ENCODE data around the gene CABCOCO1.

DNA sequence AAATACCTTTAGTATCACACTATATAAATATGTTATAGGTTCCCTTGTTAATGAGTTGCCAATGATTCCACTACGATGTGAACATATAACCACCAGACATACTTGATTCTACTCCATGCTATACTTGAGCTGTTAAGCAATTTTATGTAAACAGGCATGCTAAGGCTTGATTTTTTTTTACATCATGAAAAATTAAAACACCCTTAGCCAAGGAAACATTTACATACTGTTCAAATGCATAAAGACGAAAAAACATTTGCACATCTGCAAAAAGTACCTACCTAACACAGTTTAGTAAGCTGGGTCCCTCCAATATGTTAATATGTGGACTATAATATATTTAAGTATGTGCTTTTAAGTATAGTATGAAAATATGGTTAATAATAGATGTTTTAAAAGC lies 9.0 kb upstream of the CABCOCO1 start:
- TF ChIP-seq, protein P1, sequence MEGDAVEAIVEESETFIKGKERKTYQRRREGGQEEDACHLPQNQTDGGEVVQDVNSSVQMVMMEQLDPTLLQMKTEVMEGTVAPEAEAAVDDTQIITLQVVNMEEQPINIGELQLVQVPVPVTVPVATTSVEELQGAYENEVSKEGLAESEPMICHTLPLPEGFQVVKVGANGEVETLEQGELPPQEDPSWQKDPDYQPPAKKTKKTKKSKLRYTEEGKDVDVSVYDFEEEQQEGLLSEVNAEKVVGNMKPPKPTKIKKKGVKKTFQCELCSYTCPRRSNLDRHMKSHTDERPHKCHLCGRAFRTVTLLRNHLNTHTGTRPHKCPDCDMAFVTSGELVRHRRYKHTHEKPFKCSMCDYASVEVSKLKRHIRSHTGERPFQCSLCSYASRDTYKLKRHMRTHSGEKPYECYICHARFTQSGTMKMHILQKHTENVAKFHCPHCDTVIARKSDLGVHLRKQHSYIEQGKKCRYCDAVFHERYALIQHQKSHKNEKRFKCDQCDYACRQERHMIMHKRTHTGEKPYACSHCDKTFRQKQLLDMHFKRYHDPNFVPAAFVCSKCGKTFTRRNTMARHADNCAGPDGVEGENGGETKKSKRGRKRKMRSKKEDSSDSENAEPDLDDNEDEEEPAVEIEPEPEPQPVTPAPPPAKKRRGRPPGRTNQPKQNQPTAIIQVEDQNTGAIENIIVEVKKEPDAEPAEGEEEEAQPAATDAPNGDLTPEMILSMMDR (conservative IDR thresholded peaks at IDR 0.05), result no peak
- no peak for TF ChIP-seq ZFX (IDR thresholded peaks at IDR 0.05)
